Gastrocnemius medialis (tissue), 4 donors: Measurements from ENCODE around the gene SLC8A3. TPM values are rescaled to one million over a fixed set of nuclear protein-coding genes. Genes with fewer than 3 reads are reported as not detected.

Experiments
- ATAC-seq, 2 donors: fragments of 150-250 bp; one replicate each; pipeline ENCODE4 v1.9.1; 2016
- DNase-seq, 2 donors: peaks; one replicate each; pipeline ENCODE4 v3.0.0-alpha.2; 2019
- H3K27ac ChIP-seq, 4 donors: fragments of 200-600 bp; sonication (generic); 1 replicate in 1 of 4; 2 replicates in 3 of 4; pipeline ENCODE4 v1.5.1; 2016 to 2018; ENCODE audit warnings: mild to moderate bottlenecking in 2 of 4, moderate library complexity in 1 of 4
- H3K27me3 ChIP-seq, 3 donors: fragments of 200-600 bp; sonication (generic) in 2 of 3; 1 replicate in 1 of 3; 2 replicates in 2 of 3; pipeline versions ENCODE4 v1.5.1 to v1.6.0; 2016 to 2019; ENCODE audit warnings: mild to moderate bottlenecking in 1 of 3, moderate library complexity in 1 of 3
- H3K36me3 ChIP-seq, 2 donors: fragments of 200-600 bp; sonication (generic) in 1 of 2; one replicate each; pipeline ENCODE4 v1.5.1; 2017 to 2018
- H3K4me1 ChIP-seq, 2 donors: fragments of 200-600 bp; sonication (generic) in 1 of 2; one replicate each; pipeline ENCODE4 v1.5.1; 2016 to 2017; ENCODE audit warnings: mild to moderate bottlenecking in 2 of 2
- H3K4me3 ChIP-seq, 4 donors: fragments of 200-600 bp; sonication (generic) in 3 of 4; 1 replicate in 1 of 4; 2 replicates in 3 of 4; pipeline ENCODE4 v1.5.1; 2016 to 2019; ENCODE audit warnings: mild to moderate bottlenecking in 2 of 4
- H3K9me3 ChIP-seq, 3 donors: fragments of 200-600 bp; sonication (generic) in 2 of 3; 1 replicate in 1 of 3; 2 replicates in 2 of 3; pipeline ENCODE4 v1.5.1; 2016 to 2019
- CTCF ChIP-seq, 5 experiments: fragments of 450-650 bp in 3 of 5; fragments of 200-600 bp in 2 of 5; sonication (generic) in 2 of 5; IDR thresholded peaks in 4 of 5; conservative IDR thresholded peaks in 1 of 5; 1 replicate in 4 of 5; 2 replicates in 1 of 5; pipeline ENCODE4 v1.5.1; 2016 to 2019; ENCODE audit warnings: antibody characterized with exemption in 5 of 5, mild to moderate bottlenecking in 3 of 5, moderate library complexity in 3 of 5
- POLR2A ChIP-seq, 2 donors: fragments of 450-650 bp; IDR thresholded peaks; one replicate each; pipeline ENCODE4 v1.6.1; 2017; ENCODE audit warnings: antibody characterized with exemption in 2 of 2, mild to moderate bottlenecking in 2 of 2, moderate library complexity in 2 of 2
- in situ Hi-C, 4 donors: fragments of 200-750 bp; cut with MboI; loops; one replicate each; pipeline versions ENCODE4 v1.15.0 to v1.8.0; 2017; ENCODE audit warnings: low sequenced_read_pairs in 4 of 4
- intact Hi-C: fragments of 100-400 bp; cut with DNase I; formaldehyde crosslinking; loops from one replicate; pipeline ENCODE4 v1.15.1; 2023; ENCODE audit warnings: low total_unique reads
- total RNA-seq, 4 donors: library from RNA; depleted of rRNA; stranded (reverse); fragments of >200 nt; gene quantifications; one replicate each; pipeline versions ENCODE4 v1.1.0 to v1.2.3, GENCODE V29; 2016

The SLC8A3 gene
- total RNA-seq, 4 donors from 2014 or later, result 8.5 to 14.1 (median 12.6) TPM

GRCh38 chr14:70048313-70048654, 140.5 kb downstream of the SLC8A3 start:
- in situ Hi-C loops, result loop anchor here in 2 of 4 donors (10.0 to 25.0 kb wide), 2 partner anchors 207 to 214 kb away; no protein-coding TSS in a partner anchor
- no peaks in the 10 kb centered on the region for H3K9me3 ChIP-seq
- TF ChIP-seq CTCF (IDR thresholded peaks at IDR 0.05 in 4 of 5, conservative IDR thresholded peaks at IDR 0.05 in 1 of 5) (no peak), POLR2A (IDR thresholded peaks at IDR 0.05) (no peak)
- H3K36me3 ChIP-seq, result peaks cover 0 to 60% of the 10 kb centered on the region in 2 donors
- ATAC-seq, result no peak
- intact Hi-C loops, result loop anchor here (5.0 kb wide), 2 partner anchors 139 to 269 kb away; partner anchors contain the start of gene SLC8A3
- no peak for DNase-seq
- H3K27ac ChIP-seq, result no peak overlapping the region
- no peak overlapping the region for H3K4me3 ChIP-seq
- no peaks in the 10 kb centered on the region for H3K4me1 ChIP-seq
- H3K27me3 ChIP-seq, result no peaks in the 10 kb centered on the region

GRCh38 chr14:70047598-70048312, 141.0 kb downstream of the SLC8A3 start:
- Histone ChIP-seq H3K36me3 (peaks cover 0 to 60% of the 10 kb centered on the region in 2 donors), H3K4me3 (no peak overlapping the region), H3K27me3 (no peaks in the 10 kb centered on the region), H3K27ac (no peak overlapping the region), H3K4me1 (no peaks in the 10 kb centered on the region), H3K9me3 (no peaks in the 10 kb centered on the region)
- ATAC-seq (no peak), DNase-seq (no peak)
- intact Hi-C loops (loop anchor here (5.0 kb wide), 2 partner anchors 140 to 270 kb away; partner anchors contain the start of gene SLC8A3), in situ Hi-C loops (loop anchor here in 2 of 4 donors (10.0 to 25.0 kb wide), 2 partner anchors 207 to 215 kb away; no protein-coding TSS in a partner anchor)
- no peak for TF ChIP-seq CTCF (IDR thresholded peaks at IDR 0.05 in 4 of 5, conservative IDR thresholded peaks at IDR 0.05 in 1 of 5)

- peak; percentile 32 to 65 for DNase-seq
- H3K27me3 ChIP-seq, result no peaks in the 10 kb centered on the region
- in situ Hi-C loops, result loop anchor here in 2 of 4 donors (10.0 to 25.0 kb wide), 2 partner anchors 209 to 216 kb away; no protein-coding TSS in a partner anchor
Measured at GRCh38 chr14:70045844-70046535, 142.8 kb downstream of the SLC8A3 start.

GRCh38 chr14:70045310-70045709, 143.4 kb downstream of the SLC8A3 start:
- Histone ChIP-seq H3K4me1 (no peaks in the 10 kb centered on the region), H3K27ac (no peak overlapping the region), H3K27me3 (no peaks in the 10 kb centered on the region), H3K36me3 (peaks cover 0 to 44% of the 10 kb centered on the region in 2 donors), H3K9me3 (no peaks in the 10 kb centered on the region), H3K4me3 (no peak overlapping the region)
- ATAC-seq (no peak), DNase-seq (no peak)
- intact Hi-C loops (loop anchor here (5.0 kb wide), 2 partner anchors 142 to 272 kb away; partner anchors contain the start of gene SLC8A3), in situ Hi-C loops (loop anchor here in 2 of 4 donors (10.0 to 25.0 kb wide), 2 partner anchors 209 to 217 kb away; no protein-coding TSS in a partner anchor)
- no peak for TF ChIP-seq CTCF (IDR thresholded peaks at IDR 0.05 in 4 of 5, conservative IDR thresholded peaks at IDR 0.05 in 1 of 5)
- TF ChIP-seq POLR2A (IDR thresholded peaks at IDR 0.05), result no peak

More at GRCh38 chr14:70045844-70046535, 142.8 kb downstream of the SLC8A3 start:
- H3K4me1 ChIP-seq, result no peaks in the 10 kb centered on the region
- no peaks in the 10 kb centered on the region for H3K9me3 ChIP-seq
- ATAC-seq, result peak; percentile 51 to 81
- H3K27ac ChIP-seq, result no peak overlapping the region
- intact Hi-C loops, result loop anchor here (1.0 to 5.0 kb wide), 4 partner anchors 28 to 271 kb away; partner anchors contain the start of gene SLC8A3
- no peak overlapping the region for H3K4me3 ChIP-seq
- TF ChIP-seq CTCF (IDR thresholded peaks at IDR 0.05 in 4 of 5, conservative IDR thresholded peaks at IDR 0.05 in 1 of 5), result peak; percentile 49 to 79 (median 74)
- no peak for TF ChIP-seq POLR2A (IDR thresholded peaks at IDR 0.05)
- H3K36me3 ChIP-seq, result peaks cover 0 to 50% of the 10 kb centered on the region in 2 donors
